Measurements from ENCODE around the gene PDHB. TPM values are rescaled to one million over a fixed set of nuclear protein-coding genes. Genes with fewer than 3 reads are reported as not detected.

The PDHB gene
- total and polyA plus RNA-seq, 4 donors = 47.8 to 92.1 (median 60.6) TPM

- Histone ChIP-seq H3K4me3 (ENCODE audit: low read depth in 1 of 3, low read length in 3 of 3) (no peak overlapping the region), H3K27ac (ENCODE audit: low read depth in 1 of 2, low read length in 2 of 2) (peak overlapping the region in 1 of 2 donors; percentile 72)
These were observed 30.3 kb upstream of the PDHB start for GRCh38 chr3:58463942-58464271.

GRCh38 chr3:58463181-58463941 lies 29.7 kb upstream of the PDHB start:
- peak overlapping the region; percentile 55 to 66 for H3K9ac ChIP-seq (ENCODE audit: low read depth in 1 of 2, low read length in 2 of 2)
- no peaks in the 10 kb centered on the region for H3K9me3 ChIP-seq (ENCODE audit: control insufficient read depth in 4 of 4, low read length in 3 of 4)
- TF ChIP-seq NR2F2 (IDR thresholded peaks at IDR 0.05) = peak; percentile 44
- TF ChIP-seq MAX (IDR thresholded peaks at IDR 0.05) = peak; percentile 16
- TF ChIP-seq CTCF (IDR thresholded peaks at IDR 0.05; ENCODE audit: low read depth, low read length, missing input control) = peak; percentile 80
- TF ChIP-seq RXRA (IDR thresholded peaks at IDR 0.05) = peak in 1 of 2 donors; percentile 39
- no peak for TF ChIP-seq REST (IDR thresholded peaks at IDR 0.05)
- TF ChIP-seq GABPA (IDR thresholded peaks at IDR 0.05 in 1 of 2, conservative IDR thresholded peaks at IDR 0.05 in 1 of 2) = no peak

More at GRCh38 chr3:58463942-58464271, 30.3 kb upstream of the PDHB start:
- 33% methylated on average over 5 of the region's 5 CpGs for WGBS
- TF ChIP-seq REST (IDR thresholded peaks at IDR 0.05) (no peak), CTCF (IDR thresholded peaks at IDR 0.05; ENCODE audit: low read depth, low read length, missing input control) (no peak), FOXA2 (IDR thresholded peaks at IDR 0.05) (no peak), JUND (IDR thresholded peaks at IDR 0.05) (no peak), MAX (IDR thresholded peaks at IDR 0.05) (peak; percentile 2), TAF1 (conservative IDR thresholded peaks at IDR 0.05) (no peak), NR2F2 (IDR thresholded peaks at IDR 0.05) (no peak)
- H3K36me3 ChIP-seq (ENCODE audit: control insufficient read depth in 4 of 4, insufficient read depth in 3 of 4, low read depth in 1 of 4, low read length in 3 of 4) = no peaks in the 10 kb centered on the region
- no peaks in the 10 kb centered on the region for H3K27me3 ChIP-seq (ENCODE audit: control insufficient read depth in 4 of 4, insufficient read depth in 4 of 4, low read length in 3 of 4)
- H3K9me3 ChIP-seq (ENCODE audit: control insufficient read depth in 4 of 4, low read length in 3 of 4) = no peaks in the 10 kb centered on the region
- H3K4me1 ChIP-seq (ENCODE audit: control insufficient read depth in 4 of 4, insufficient read depth in 4 of 4, low read length in 3 of 4) = peaks cover 0 to 14% (median 11%) of the 10 kb centered on the region in 4 donors
- no peak for DNase-seq (ENCODE audit: low spot score)
- peak overlapping the region in 1 of 2 donors; percentile 66 for H3K9ac ChIP-seq (ENCODE audit: low read depth in 1 of 2, low read length in 2 of 2)

More at GRCh38 chr3:58463181-58463941, 29.7 kb upstream of the PDHB start:
- 9% methylated on average over 18 of the region's 18 CpGs for WGBS
- Histone ChIP-seq H3K27ac (ENCODE audit: low read depth in 1 of 2, low read length in 2 of 2) (peak overlapping the region; percentile 51 to 72), H3K4me3 (ENCODE audit: low read depth in 1 of 3, low read length in 3 of 3) (peak overlapping the region; percentile 32 to 41 (median 38)), H3K36me3 (ENCODE audit: control insufficient read depth in 4 of 4, insufficient read depth in 3 of 4, low read depth in 1 of 4, low read length in 3 of 4) (no peaks in the 10 kb centered on the region), H3K4me1 (ENCODE audit: control insufficient read depth in 4 of 4, insufficient read depth in 4 of 4, low read length in 3 of 4) (peaks cover 0 to 14% (median 11%) of the 10 kb centered on the region in 4 donors), H3K27me3 (ENCODE audit: control insufficient read depth in 4 of 4, insufficient read depth in 4 of 4, low read length in 3 of 4) (no peaks in the 10 kb centered on the region)
- peak; percentile 66 for DNase-seq (ENCODE audit: low spot score)

Measured in liver (tissue), 9 donors.